HG02571 (cell line): ENCODE results near the gene TBPL2.

Experiments used
- ATAC-seq: cut with Tn5 transposase; IDR thresholded peaks from one replicate; pipeline ENCODE4 v1.9.1; 2021; ENCODE audit warnings: mild to moderate bottlenecking, moderate library complexity; ENCODE audit not compliant: unreplicated experiment

Gene TBPL2

DNA sequence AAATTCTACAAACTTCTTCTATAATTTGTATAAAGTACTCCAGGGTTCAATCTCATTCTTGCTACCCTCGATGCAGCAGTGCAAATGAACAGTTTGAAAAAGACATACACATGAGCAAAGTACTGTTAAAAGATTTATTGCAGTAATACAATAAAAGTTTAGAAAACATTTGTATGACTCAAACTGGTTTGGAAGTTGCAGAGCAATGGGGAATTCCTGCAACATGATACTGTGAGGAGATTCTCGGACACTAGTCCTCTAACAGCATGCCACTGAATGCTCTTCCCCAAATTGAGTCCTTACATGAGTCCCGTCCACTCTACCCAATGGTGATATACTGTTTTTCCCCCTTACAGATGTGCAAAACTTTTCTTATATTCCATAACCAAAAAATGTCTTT is 74.1 kb downstream of the TBPL2 start:
- ATAC-seq: no peak
